PFSK-1 (cell line): ENCODE data around the gene MYO1D.

Experiments
- POLR2AphosphoS5 ChIP-seq: IDR thresholded peaks from 2 replicates; pipeline ENCODE4 v1.6.1; 2012; ENCODE audit warnings: low read depth, mild to moderate bottlenecking, control low read depth, low read length, moderate library complexity
- SIN3A ChIP-seq: IDR thresholded peaks from 2 replicates; pipeline ENCODE4 v1.6.1; 2012; ENCODE audit warnings: mild to moderate bottlenecking, low read length, moderate library complexity, borderline replicate concordance; ENCODE audit not compliant: insufficient read depth
- TAF1 ChIP-seq: IDR thresholded peaks from 2 replicates; pipeline ENCODE4 v1.6.1; 2012; ENCODE audit warnings: low read length, control low read depth, borderline replicate concordance; ENCODE audit not compliant: insufficient read depth

- TF ChIP-seq TAF1, result no peak
- TF ChIP-seq SIN3A, result no peak
- no peak for TF ChIP-seq POLR2AphosphoS5
These were observed 99.0 kb downstream of the MYO1D start for GRCh38 chr17:32777922-32778321.
